HEK293 (cell line): ENCODE measurements around the gene FRAS1.

ENCODE experiments used
- CTCF ChIA-PET: fragments of 350-600 bp; formaldehyde crosslinking; extraction: SDS; loops from one replicate; lab custom pipeline; 2021; ENCODE audit warnings: antibody characterized with exemption; lab: Yijun Ruan, JAX
- POLR2A ChIA-PET: fragments of 300-600 bp; formaldehyde crosslinking; extraction: SDS; loops from one replicate; lab custom pipeline; 2020; ENCODE audit warnings: antibody characterized with exemption, inconsistent platforms; lab: Yijun Ruan, JAX
- H3K27ac ChIP-seq: fragments of 200-500 bp; sonication (Bioruptor generic); 2 replicates; pipeline ENCODE4 v1.5.1; 2014; ENCODE audit warnings: low read depth, low read length, control low read depth, inconsistent platforms; ENCODE audit errors: extremely low read depth
- H3K36me3 ChIP-seq, 2 experiments: fragments of 200-500 bp in 1 of 2; sonication (Bioruptor generic) in 1 of 2; 1 replicate in 1 of 2; 2 replicates in 1 of 2; pipeline ENCODE4 v1.5.1; 2014 to 2017; ENCODE audit warnings: inconsistent platforms in 2 of 2, low read length in 2 of 2; ENCODE audit not compliant: control insufficient read depth in 2 of 2, insufficient read depth in 1 of 2
- H3K4me1 ChIP-seq: fragments of 200-500 bp; sonication (Bioruptor generic); 2 replicates; pipeline ENCODE4 v1.5.1; 2014; ENCODE audit warnings: mild to moderate bottlenecking, low read length, inconsistent platforms; ENCODE audit not compliant: control insufficient read depth, insufficient read depth
- H3K4me3 ChIP-seq: 2 replicates; pipeline ENCODE4 v1.5.1; 2011; ENCODE audit warnings: low read depth, mild to moderate bottlenecking, control low read depth, low read length, moderate library complexity
- H3K9me3 ChIP-seq: fragments of 200-500 bp; sonication (Bioruptor generic); 2 replicates; pipeline ENCODE4 v1.5.1; 2014; ENCODE audit warnings: low read depth, low read length, inconsistent platforms; ENCODE audit not compliant: control insufficient read depth, insufficient read depth
- BCL11B ChIP-seq: fragments of 450-650 bp; formaldehyde crosslinking; IDR thresholded peaks from 2 replicates; pipeline ENCODE4 v1.5.1; 2016; ENCODE audit warnings: low read depth, missing biosample characterization, missing genetic modification characterization
- BCL6B ChIP-seq: fragments of 450-650 bp; formaldehyde crosslinking; IDR thresholded peaks from 2 replicates; pipeline ENCODE4 v1.5.1; 2017; ENCODE audit warnings: missing biosample characterization, missing genetic modification characterization
- HIC1 ChIP-seq: fragments of 450-650 bp; formaldehyde crosslinking; IDR thresholded peaks from 2 replicates; pipeline ENCODE4 v1.5.1; 2016; ENCODE audit warnings: missing biosample characterization, missing genetic modification characterization
- KLF10 ChIP-seq: fragments of 450-650 bp; IDR thresholded peaks from 2 replicates; pipeline ENCODE4 v1.5.1; 2018; ENCODE audit warnings: missing biosample characterization, mild to moderate bottlenecking, missing genetic modification characterization
- KLF16 ChIP-seq: fragments of 450-650 bp; formaldehyde crosslinking; IDR thresholded peaks from 2 replicates; pipeline ENCODE4 v1.5.1; 2017; ENCODE audit warnings: missing biosample characterization, missing genetic modification characterization
- KLF8 ChIP-seq: fragments of 450-650 bp; formaldehyde crosslinking; IDR thresholded peaks from 2 replicates; pipeline ENCODE4 v1.5.1; 2016; ENCODE audit warnings: missing biosample characterization, missing genetic modification characterization
- PRDM4 ChIP-seq: fragments of 450-650 bp; formaldehyde crosslinking; IDR thresholded peaks from 2 replicates; pipeline ENCODE4 v1.5.1; 2017; ENCODE audit warnings: missing biosample characterization, missing genetic modification characterization
- SETDB1 ChIP-seq: IDR thresholded peaks from one replicate; pipeline ENCODE4 v1.6.1; 2017; ENCODE audit warnings: mild to moderate bottlenecking, low read length, moderate library complexity, mixed read lengths; ENCODE audit not compliant: insufficient read length
- SP7 ChIP-seq: fragments of 450-650 bp; formaldehyde crosslinking; IDR thresholded peaks from 2 replicates; pipeline ENCODE4 v1.5.1; 2016; ENCODE audit warnings: missing biosample characterization, missing genetic modification characterization
- WT1 ChIP-seq: fragments of 450-650 bp; formaldehyde crosslinking; IDR thresholded peaks from 2 replicates; pipeline ENCODE4 v1.5.1; 2016; ENCODE audit warnings: missing biosample characterization, missing genetic modification characterization
- ZBTB6 ChIP-seq: fragments of 450-650 bp; formaldehyde crosslinking; IDR thresholded peaks from 2 replicates; pipeline ENCODE4 v1.5.1; 2017; ENCODE audit warnings: missing biosample characterization, missing genetic modification characterization
- ZNF221 ChIP-seq: fragments of 450-650 bp; formaldehyde crosslinking; IDR thresholded peaks from 2 replicates; pipeline ENCODE4 v1.5.1; 2017; ENCODE audit warnings: missing biosample characterization, missing genetic modification characterization, borderline replicate concordance
- ZNF223 ChIP-seq: fragments of 450-650 bp; formaldehyde crosslinking; IDR thresholded peaks from 2 replicates; pipeline ENCODE4 v1.5.1; 2016; ENCODE audit warnings: missing biosample characterization, missing genetic modification characterization
- ZNF274 ChIP-seq, 2 experiments: fragments of 200-500 bp in 1 of 2; fragments of 450-650 bp in 1 of 2; sonication (Bioruptor generic) in 1 of 2; formaldehyde crosslinking in 1 of 2; IDR thresholded peaks; 2 replicates each; pipeline versions ENCODE4 v1.5.1 to v1.6.1; 2014 to 2016; ENCODE audit warnings: borderline replicate concordance in 1 of 2, inconsistent platforms in 1 of 2, low read length in 1 of 2, missing biosample characterization in 1 of 2, missing genetic modification characterization in 1 of 2
- ZNF423 ChIP-seq: fragments of 450-650 bp; formaldehyde crosslinking; IDR thresholded peaks from 2 replicates; pipeline ENCODE4 v1.5.1; 2016; ENCODE audit warnings: missing biosample characterization, missing genetic modification characterization
- ZNF473 ChIP-seq: fragments of 450-650 bp; formaldehyde crosslinking; IDR thresholded peaks from 2 replicates; pipeline ENCODE4 v1.5.1; 2017; ENCODE audit warnings: missing biosample characterization, missing genetic modification characterization
- ZNF585B ChIP-seq: fragments of 450-650 bp; formaldehyde crosslinking; IDR thresholded peaks from 2 replicates; pipeline ENCODE4 v1.5.1; 2016; ENCODE audit warnings: missing biosample characterization, missing genetic modification characterization
- ZNF624 ChIP-seq: fragments of 450-650 bp; formaldehyde crosslinking; IDR thresholded peaks from 2 replicates; pipeline ENCODE4 v1.5.1; 2017; ENCODE audit warnings: missing biosample characterization, missing genetic modification characterization
- ZNF785 ChIP-seq: fragments of 450-650 bp; formaldehyde crosslinking; IDR thresholded peaks from 2 replicates; pipeline ENCODE4 v1.5.1; 2016; ENCODE audit warnings: missing biosample characterization, missing genetic modification characterization
- ZSCAN4 ChIP-seq: fragments of 450-650 bp; formaldehyde crosslinking; IDR thresholded peaks from 2 replicates; pipeline ENCODE4 v1.5.1; 2017; ENCODE audit warnings: missing biosample characterization, missing genetic modification characterization

Gene FRAS1

GRCh38 chr4:78320349-78320935 lies 263.3 kb downstream of the FRAS1 start:
- POLR2A ChIA-PET = no interaction called here
- Histone ChIP-seq H3K9me3 (no peaks in the 10 kb centered on the region), H3K27ac (no peak overlapping the region), H3K36me3 (peaks cover 0 to 16% of the 10 kb centered on the region in 2 experiments; a peak in 1 of 3 replicates), H3K4me3 (no peak overlapping the region), H3K4me1 (no peaks in the 10 kb centered on the region)
- TF ChIP-seq SETDB1 (no peak), ZBTB6 (tag by site-specific recombination) (no peak)
- CTCF ChIA-PET = no interaction called here

- H3K9me3 ChIP-seq = no peaks in the 10 kb centered on the region
- H3K4me3 ChIP-seq = no peak overlapping the region
- 0 out of 2 replicates have a peak, but pooled peaks have one; percentile 17 for TF ChIP-seq ZSCAN4
- no peak for TF ChIP-seq ZNF423 (tag by site-specific recombination)
- H3K4me1 ChIP-seq = no peaks in the 10 kb centered on the region
- ChIA-PET POLR2A (no interaction called here), CTCF (no interaction called here)
- H3K27ac ChIP-seq = no peak overlapping the region
- peaks cover 0 to 8% of the 10 kb centered on the region in 2 experiments; a peak in 1 of 3 replicates for H3K36me3 ChIP-seq
Measured at GRCh38 chr4:78322032-78322431, 264.9 kb downstream of the FRAS1 start.

GRCh38 chr4:78323439-78323838 lies 266.3 kb downstream of the FRAS1 start:
- Histone ChIP-seq H3K36me3 (peaks cover 0 to 5% of the 10 kb centered on the region in 2 experiments; a peak in 1 of 3 replicates), H3K4me1 (no peaks in the 10 kb centered on the region), H3K9me3 (no peaks in the 10 kb centered on the region), H3K4me3 (no peak overlapping the region), H3K27ac (no peak overlapping the region)
- CTCF ChIA-PET = no interaction called here
- no peak for TF ChIP-seq KLF10
- TF ChIP-seq WT1 (tag by site-specific recombination) = no peak
- TF ChIP-seq KLF16 (tag by site-specific recombination) = no peak
- POLR2A ChIA-PET = no interaction called here

- no peaks in the 10 kb centered on the region for H3K36me3 ChIP-seq
- no peak overlapping the region for H3K4me3 ChIP-seq
- no peaks in the 10 kb centered on the region for H3K4me1 ChIP-seq
- H3K27ac ChIP-seq = no peak overlapping the region
- CTCF ChIA-PET = interaction anchor here (0.6 to 0.9 kb wide), 2 partner anchors 14 to 15 kb away, joined by 3 to 4 read pairs; no protein-coding TSS in a partner anchor
- H3K9me3 ChIP-seq = no peaks in the 10 kb centered on the region
- POLR2A ChIA-PET = interaction anchor here (0.6 kb wide), 1 partner anchor 43 kb away, joined by 3 read pairs; no protein-coding TSS in a partner anchor
- TF ChIP-seq ZNF473 (tag by site-specific recombination) (no peak), ZNF223 (tag by site-specific recombination) (no peak), ZNF221 (tag by site-specific recombination) (no peak), SP7 (tag by site-specific recombination) (no peak), ZNF585B (tag by site-specific recombination) (no peak), PRDM4 (tag by site-specific recombination) (no peak), BCL6B (tag by site-specific recombination) (no peak), ZNF274 (IDR thresholded peaks at IDR 0.05; ENCODE audit: low read length) (no peak), ZNF274 (tag by site-specific recombination; IDR thresholded peaks at IDR 0.05; ENCODE audit: borderline replicate concordance) (no peak), ZNF785 (no peak), ZNF624 (no peak), KLF8 (tag by site-specific recombination) (no peak), HIC1 (no peak), BCL11B (tag by site-specific recombination) (no peak)
Measured at GRCh38 chr4:78324625-78325024, 267.5 kb downstream of the FRAS1 start.
